Stimulated activated naive B cell treated with anti-CD40 and anti-IgM and Interleukin-4, amounts not matched to agents 10 μg/mL and 1 μg/mL and 100 μg/mL, for 72 hours (primary cell): Measurements from ENCODE around the gene ZNF519.
"Not testable (repeated sequence)": the region's sequence is repeated elsewhere in the genome, so short reads cannot be mapped to it uniquely, and the experiment has no call there.

Experiments
- ATAC-seq, 2 donors: fragments of 150-1000 bp; cut with Tn5 transposase; replicated peaks; 2 replicates each; pipeline ENCODE4 v1.10.0; 2021; ENCODE audit warnings: moderate library complexity in 1 of 2
- DNase-seq: peaks from one replicate; pipeline ENCODE4 v3.0.0; 2021
- H3K27ac Mint-ChIP-seq: one replicate; pipeline ENCODE4 v1.8.0; 2022; ENCODE audit warnings: mild to moderate bottlenecking, mixed read lengths
- H3K27me3 Mint-ChIP-seq, 2 donors: one replicate each; pipeline ENCODE4 v1.8.0; 2022; ENCODE audit warnings: mixed read lengths in 2 of 2
- H3K36me3 Mint-ChIP-seq, 2 donors: one replicate each; pipeline ENCODE4 v1.8.0; 2022; ENCODE audit warnings: mixed read lengths in 2 of 2, mild to moderate bottlenecking in 1 of 2
- H3K4me1 Mint-ChIP-seq, 2 donors: one replicate each; pipeline ENCODE4 v1.8.0; 2022; ENCODE audit warnings: mixed read lengths in 2 of 2, mild to moderate bottlenecking in 1 of 2
- H3K4me3 Mint-ChIP-seq, 2 donors: one replicate each; pipeline ENCODE4 v1.8.0; 2022; ENCODE audit warnings: mild to moderate bottlenecking in 2 of 2, mixed read lengths in 2 of 2, moderate library complexity in 1 of 2
- H3K9me3 Mint-ChIP-seq, 2 donors: one replicate each; pipeline ENCODE4 v1.8.0; 2022; ENCODE audit warnings: mixed read lengths in 2 of 2, mild to moderate bottlenecking in 1 of 2

The ZNF519 gene

GRCh38 chr18:14137971-14138370 lies 5.7 kb upstream of the ZNF519 start:
- H3K4me1 Mint-ChIP-seq, DNase-seq, H3K9me3 Mint-ChIP-seq, H3K4me3 Mint-ChIP-seq, ATAC-seq, H3K27ac Mint-ChIP-seq, H3K36me3 Mint-ChIP-seq: not testable (repeated sequence)
- H3K27me3 Mint-ChIP-seq: peaks cover 8 to 11% of the 10 kb centered on the region in 2 donors

DNA sequence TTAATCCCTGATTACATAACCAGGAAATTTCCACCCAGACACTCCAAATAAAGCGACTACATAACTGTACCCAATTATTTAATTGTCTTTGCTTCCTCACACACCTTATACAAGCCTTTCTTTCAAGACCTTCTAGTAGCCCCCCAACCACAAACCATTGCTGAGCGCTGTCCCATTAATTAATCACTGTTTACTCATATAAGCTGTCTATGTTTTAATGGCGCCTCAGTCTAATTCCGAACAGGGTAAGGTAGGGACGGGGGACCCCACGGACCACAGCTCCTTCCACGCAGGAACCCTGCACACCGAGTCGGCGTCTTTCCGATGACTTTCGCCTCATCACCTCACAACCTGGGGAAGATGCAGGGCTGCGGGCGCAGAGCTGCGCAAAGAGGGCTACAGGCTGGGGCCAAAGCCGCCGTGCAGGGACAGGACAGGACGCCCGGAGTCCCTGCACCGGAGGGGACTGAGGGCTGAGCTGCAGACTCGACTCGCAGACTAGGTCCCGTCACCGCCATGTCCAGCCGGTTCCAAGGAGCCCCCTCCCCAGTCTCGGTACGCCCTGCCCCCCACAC lies 452 bp downstream of the ZNF519 start:
- H3K27me3 Mint-ChIP-seq, DNase-seq, H3K36me3 Mint-ChIP-seq, H3K9me3 Mint-ChIP-seq: not testable (repeated sequence)
- peak overlapping the region; percentile 90 to 91 for H3K4me3 Mint-ChIP-seq
- H3K4me1 Mint-ChIP-seq: peaks cover 8 to 10% of the 10 kb centered on the region in 2 donors
- peak overlapping the region; percentile 94 for H3K27ac Mint-ChIP-seq
- peak; percentile 38 to 41 for ATAC-seq

GRCh38 chr18:14130804-14131203 lies 1.4 kb downstream of the ZNF519 start:
- not testable (repeated sequence) for DNase-seq, H3K27me3 Mint-ChIP-seq, H3K27ac Mint-ChIP-seq, H3K4me3 Mint-ChIP-seq, ATAC-seq, H3K36me3 Mint-ChIP-seq, H3K9me3 Mint-ChIP-seq
- H3K4me1 Mint-ChIP-seq: peaks cover 8 to 10% of the 10 kb centered on the region in 2 donors

DNA sequence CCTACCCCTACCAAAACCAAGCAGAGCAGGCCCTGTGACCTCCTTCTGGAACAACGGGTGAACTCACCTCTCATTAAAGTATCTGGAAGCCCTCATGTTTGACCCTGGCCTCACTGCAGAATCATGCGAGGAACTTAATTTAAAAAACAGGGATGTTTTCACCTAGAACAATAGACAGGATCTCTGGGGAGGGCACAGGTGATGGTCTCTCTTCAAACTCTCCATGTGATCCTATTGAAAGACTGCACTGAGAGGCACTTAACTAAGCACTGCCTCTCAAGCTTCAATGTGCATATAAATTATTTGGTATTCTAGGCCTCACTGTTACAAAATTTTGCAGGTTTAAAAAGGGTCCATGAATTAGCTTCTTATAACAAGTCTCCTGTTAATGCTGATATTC lies 7.5 kb downstream of the ZNF519 start:
- H3K36me3 Mint-ChIP-seq: no peaks in the 10 kb centered on the region
- no peak for DNase-seq
- H3K4me1 Mint-ChIP-seq: peaks cover 7% of the 10 kb centered on the region in 2 donors
- no peak for ATAC-seq
- H3K9me3 Mint-ChIP-seq: no peaks in the 10 kb centered on the region
- no peak overlapping the region for H3K4me3 Mint-ChIP-seq
- H3K27me3 Mint-ChIP-seq: no peaks in the 10 kb centered on the region
- H3K27ac Mint-ChIP-seq: no peak overlapping the region

DNA sequence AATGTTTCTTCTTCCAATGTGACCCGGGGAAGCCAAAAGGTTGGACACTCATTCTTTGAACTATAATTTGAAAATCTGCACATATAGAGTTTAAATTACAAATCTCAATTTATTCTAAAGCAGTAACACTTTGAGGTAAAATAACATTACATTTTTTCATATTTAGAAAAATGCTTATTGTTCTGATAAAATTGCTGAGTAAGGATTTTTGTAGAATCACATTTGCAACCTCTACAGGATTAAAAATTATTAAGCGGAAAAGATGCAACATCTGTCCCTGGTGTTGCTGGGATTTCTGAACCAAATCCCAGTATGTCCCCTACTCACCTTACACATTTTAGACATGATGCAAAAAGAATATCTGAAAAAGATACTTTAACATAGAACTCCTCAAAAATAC lies 10.1 kb downstream of the ZNF519 start:
- no peak for DNase-seq
- H3K9me3 Mint-ChIP-seq: no peaks in the 10 kb centered on the region
- no peak overlapping the region for H3K27ac Mint-ChIP-seq
- no peak for ATAC-seq
- H3K4me3 Mint-ChIP-seq: no peak overlapping the region
- peaks cover 11 to 12% of the 10 kb centered on the region in 2 donors for H3K4me1 Mint-ChIP-seq
- peaks cover 2 to 3% of the 10 kb centered on the region in 2 donors for H3K36me3 Mint-ChIP-seq
- no peaks in the 10 kb centered on the region for H3K27me3 Mint-ChIP-seq

DNA sequence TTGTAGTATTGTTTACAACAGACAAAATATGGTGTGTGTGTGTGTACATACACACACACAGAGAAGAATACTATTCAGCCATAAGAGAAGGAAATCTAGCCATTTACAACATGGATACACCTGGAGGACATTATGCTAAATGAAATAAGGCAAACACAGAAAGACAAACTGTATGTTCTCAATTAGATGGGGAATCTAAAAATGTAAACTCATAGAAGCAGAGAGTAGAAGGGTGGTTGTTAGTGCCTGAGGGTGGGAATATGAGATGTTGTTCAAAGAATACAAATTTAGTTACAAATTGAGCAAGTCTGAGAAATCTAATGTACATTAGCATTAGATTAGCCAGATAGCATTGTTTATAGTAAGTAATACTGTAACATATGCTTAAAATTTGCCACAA lies 11.3 kb downstream of the ZNF519 start:
- H3K4me3 Mint-ChIP-seq: no peak overlapping the region
- no peak overlapping the region for H3K27ac Mint-ChIP-seq
- DNase-seq (no peak), ATAC-seq (no peak)
- H3K9me3 Mint-ChIP-seq: no peaks in the 10 kb centered on the region
- no peaks in the 10 kb centered on the region for H3K27me3 Mint-ChIP-seq
- H3K36me3 Mint-ChIP-seq: peaks cover 3 to 4% of the 10 kb centered on the region in 2 donors
- peaks cover 13 to 15% of the 10 kb centered on the region in 2 donors for H3K4me1 Mint-ChIP-seq

- ATAC-seq: peak in 1 of 2 donors; percentile 48
- H3K27ac Mint-ChIP-seq: no peak overlapping the region
- no peak overlapping the region for H3K4me3 Mint-ChIP-seq
- no peaks in the 10 kb centered on the region for H3K27me3 Mint-ChIP-seq
- peaks cover 3 to 14% of the 10 kb centered on the region in 2 donors for H3K36me3 Mint-ChIP-seq
- DNase-seq: no peak
- H3K9me3 Mint-ChIP-seq: no peaks in the 10 kb centered on the region
- H3K4me1 Mint-ChIP-seq: peaks cover 9 to 10% of the 10 kb centered on the region in 2 donors
Measured at GRCh38 chr18:14117606-14118005, 14.6 kb downstream of the ZNF519 start.

DNA sequence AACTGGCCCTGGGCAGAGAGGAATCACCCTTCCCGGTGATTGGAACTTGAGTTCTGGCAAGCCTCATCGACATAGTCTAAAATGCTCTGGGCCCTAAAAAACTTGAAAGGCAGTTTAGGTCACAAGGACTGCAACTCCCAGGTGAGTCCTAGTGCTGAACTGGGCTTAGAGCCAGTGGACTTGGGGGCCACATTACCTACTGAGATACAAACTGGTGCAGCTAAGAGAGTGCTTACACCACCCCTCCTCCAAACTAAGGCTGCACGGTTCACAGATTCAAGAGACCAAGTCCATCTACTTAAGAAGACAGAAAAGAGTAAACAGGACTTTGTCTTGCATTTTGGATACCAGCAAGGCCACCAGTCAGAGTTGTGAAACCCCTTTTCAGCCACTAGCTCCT lies 25.3 kb downstream of the ZNF519 start:
- Mint-ChIP-seq H3K4me3 (no peak overlapping the region), H3K4me1 (no peaks in the 10 kb centered on the region), H3K36me3 (peaks cover 22 to 46% of the 10 kb centered on the region in 2 donors), H3K9me3 (peaks cover 12 to 19% of the 10 kb centered on the region in 2 donors), H3K27me3 (no peaks in the 10 kb centered on the region), H3K27ac (no peak overlapping the region)
- DNase-seq (no peak), ATAC-seq (no peak)

DNA sequence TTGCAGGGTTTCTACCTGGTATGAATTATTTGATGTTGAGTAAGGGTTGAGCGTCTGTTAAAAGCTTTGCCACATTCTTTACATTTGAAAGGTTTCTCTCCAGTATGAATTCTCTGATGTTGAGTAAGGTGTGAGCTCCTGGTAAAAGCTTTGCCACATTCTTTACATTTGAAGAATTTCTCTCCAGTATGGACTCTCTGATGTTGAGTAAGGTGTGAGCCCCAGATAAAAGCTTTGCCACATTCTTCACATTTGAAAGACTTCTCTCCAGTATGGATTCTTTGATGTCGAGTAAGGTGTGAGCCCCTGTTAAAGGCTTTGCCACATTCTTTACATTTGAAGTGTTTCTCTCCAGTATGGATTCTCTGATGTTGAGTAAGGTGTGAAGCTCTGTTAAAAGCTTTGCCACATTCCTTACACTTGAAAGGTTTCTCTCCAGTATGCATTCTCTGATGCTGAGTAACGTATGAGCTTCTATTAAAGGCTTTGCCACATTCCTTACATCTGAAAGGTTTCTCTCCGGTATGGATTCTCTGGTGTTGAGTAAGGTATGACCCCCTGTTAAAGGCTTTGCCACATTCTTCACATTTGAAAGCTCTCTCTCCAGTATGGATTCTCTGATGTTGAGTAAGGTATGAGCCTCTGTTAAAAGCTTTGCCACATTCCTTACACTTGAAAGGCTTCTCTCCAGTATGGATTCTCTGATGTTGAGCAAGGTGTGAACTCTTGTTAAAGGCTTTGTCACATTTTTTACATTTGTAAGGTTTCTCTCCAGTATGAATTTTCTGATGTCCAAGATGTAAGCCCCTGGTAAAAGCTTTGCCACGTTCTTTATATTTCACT lies 27.1 kb downstream of the ZNF519 start:
- Mint-ChIP-seq H3K36me3 (peaks cover 22 to 52% of the 10 kb centered on the region in 2 donors), H3K4me3 (no peak overlapping the region), H3K4me1 (peaks cover 3 to 14% of the 10 kb centered on the region in 2 donors), H3K27me3 (no peaks in the 10 kb centered on the region), H3K9me3 (peaks cover 11 to 19% of the 10 kb centered on the region in 2 donors), H3K27ac (peak overlapping the region; percentile 63)
- no peak for DNase-seq
- ATAC-seq: no peak

- H3K27me3 Mint-ChIP-seq: no peaks in the 10 kb centered on the region
- H3K9me3 Mint-ChIP-seq: peaks cover 10 to 19% of the 10 kb centered on the region in 2 donors
- DNase-seq (no peak), ATAC-seq (no peak)
- no peak overlapping the region for H3K4me3 Mint-ChIP-seq
- no peak overlapping the region for H3K27ac Mint-ChIP-seq
- peaks cover 3 to 14% of the 10 kb centered on the region in 2 donors for H3K4me1 Mint-ChIP-seq
- H3K36me3 Mint-ChIP-seq: peaks cover 22 to 48% of the 10 kb centered on the region in 2 donors
Measured at GRCh38 chr18:14104201-14104600, 28.0 kb downstream of the ZNF519 start.

- peaks cover 7 to 11% of the 10 kb centered on the region in 2 donors for H3K9me3 Mint-ChIP-seq
Measured at GRCh38 chr18:14100503-14101286, 31.5 kb downstream of the ZNF519 start.

GRCh38 chr18:14098428-14098827 lies 33.8 kb downstream of the ZNF519 start:
- H3K4me3 Mint-ChIP-seq: no peak overlapping the region
- ATAC-seq (no peak), DNase-seq (no peak)
- H3K9me3 Mint-ChIP-seq: peaks cover 0 to 2% of the 10 kb centered on the region in 2 donors
- H3K36me3 Mint-ChIP-seq: peaks cover 6 to 20% of the 10 kb centered on the region in 2 donors
- H3K4me1 Mint-ChIP-seq: peaks cover 3 to 14% of the 10 kb centered on the region in 2 donors
- H3K27ac Mint-ChIP-seq: no peak overlapping the region
- H3K27me3 Mint-ChIP-seq: no peaks in the 10 kb centered on the region

More at GRCh38 chr18:14100503-14101286, 31.5 kb downstream of the ZNF519 start:
- H3K4me3 Mint-ChIP-seq: peak overlapping the region in 1 of 2 donors; percentile 62
- no peak overlapping the region for H3K27ac Mint-ChIP-seq
- H3K27me3 Mint-ChIP-seq: no peaks in the 10 kb centered on the region
- H3K36me3 Mint-ChIP-seq: peaks cover 15 to 34% of the 10 kb centered on the region in 2 donors
- peaks cover 3 to 14% of the 10 kb centered on the region in 2 donors for H3K4me1 Mint-ChIP-seq
- ATAC-seq (peak; percentile 87 to 93), DNase-seq (no peak)

GRCh38 chr18:14097761-14098160 lies 34.5 kb downstream of the ZNF519 start:
- peaks cover 0 to 2% of the 10 kb centered on the region in 2 donors for H3K9me3 Mint-ChIP-seq
- ATAC-seq (no peak), DNase-seq (no peak)
- peaks cover 3 to 14% of the 10 kb centered on the region in 2 donors for H3K4me1 Mint-ChIP-seq
- peaks cover 6 to 20% of the 10 kb centered on the region in 2 donors for H3K36me3 Mint-ChIP-seq
- no peak overlapping the region for H3K4me3 Mint-ChIP-seq
- no peak overlapping the region for H3K27ac Mint-ChIP-seq
- H3K27me3 Mint-ChIP-seq: no peaks in the 10 kb centered on the region

DNA sequence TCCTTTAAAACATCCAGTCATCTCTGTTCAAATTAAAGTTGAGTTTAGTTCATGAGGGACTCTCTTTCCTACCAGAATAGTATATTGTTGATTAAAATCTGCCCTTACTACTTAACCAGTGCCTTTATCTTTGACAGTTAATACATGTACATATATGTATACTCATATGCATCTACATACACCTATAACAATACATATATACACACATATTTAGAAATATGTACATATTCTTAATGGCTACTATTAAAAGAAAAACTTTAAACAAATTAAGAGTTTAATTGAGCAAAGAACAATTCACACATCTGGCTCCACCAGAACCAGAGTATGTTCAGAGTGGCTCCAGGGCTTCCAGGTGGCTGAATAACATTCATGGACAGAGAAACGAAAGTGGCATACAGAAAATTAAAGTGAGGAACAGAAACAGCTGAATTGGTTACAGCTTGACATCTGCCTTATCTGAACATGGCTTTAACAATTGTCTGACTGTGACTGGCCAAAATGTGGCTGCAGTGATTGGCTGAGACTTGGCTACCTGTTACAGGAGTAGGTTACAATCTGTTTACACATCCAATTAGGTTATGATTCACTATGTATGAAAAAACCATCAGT lies 38.8 kb downstream of the ZNF519 start:
- DNase-seq (no peak), ATAC-seq (peak in 1 of 2 donors; percentile 36)
- H3K4me3 Mint-ChIP-seq: no peak overlapping the region
- no peaks in the 10 kb centered on the region for H3K9me3 Mint-ChIP-seq
- no peaks in the 10 kb centered on the region for H3K27me3 Mint-ChIP-seq
- H3K27ac Mint-ChIP-seq: no peak overlapping the region
- no peaks in the 10 kb centered on the region for H3K4me1 Mint-ChIP-seq
- peaks cover 3 to 7% of the 10 kb centered on the region in 2 donors for H3K36me3 Mint-ChIP-seq
